Measurements from ENCODE around the gene MLEC. TPM values are rescaled to one million over a fixed set of nuclear protein-coding genes. Genes with fewer than 3 reads are reported as not detected.
A peak's percentile ranks its signal among the peaks of the same experiment; 100 is the strongest.

MLEC gene
- total RNA-seq, 2 experiments from 2014 or later = 79.2 to 79.4 TPM

GRCh38 chr12:120649442-120650232, 37.3 kb upstream of the MLEC start:
- no peak for ATAC-seq
- CTCF ChIA-PET = interaction anchor here (0.7 to 10.2 kb wide), 60 partner anchors 8 to 574 kb away, joined by 3 to 180 read pairs (median 4); partner anchors contain the start of genes ACADS, CABP1, MLEC and POP5
- peaks cover 7% of the 10 kb centered on the region for H3K4me1 Mint-ChIP-seq (ENCODE audit: low read depth)

GRCh38 chr12:120650233-120650690, 36.7 kb upstream of the MLEC start:
- ATAC-seq (no peak), DNase-seq (no peak)
- Mint-ChIP-seq H3K4me1 (ENCODE audit: low read depth) (peaks cover 7% of the 10 kb centered on the region), H3K4me3 (no peak overlapping the region), H3K27me3 (peaks cover 41% of the 10 kb centered on the region), H3K9me3 (no peaks in the 10 kb centered on the region), H3K27ac (no peak overlapping the region), H3K36me3 (ENCODE audit: low read depth) (no peaks in the 10 kb centered on the region)
- TF ChIP-seq CTCF (IDR thresholded peaks at IDR 0.05) = no peak
- intact Hi-C loops (cut with micrococcal nuclease) = no loop called here
- ChIA-PET POLR2A (interaction anchor here (0.6 to 1.0 kb wide), 3 partner anchors 10 to 60 kb away, joined by 3 read pairs; partner anchors contain the start of genes CABP1 and UNC119B), CTCF (interaction anchor here (1.0 to 10.2 kb wide), 21 partner anchors 9 to 323 kb away, joined by 3 to 180 read pairs (median 12); partner anchors contain the start of genes CABP1, MLEC and POP5)

More at GRCh38 chr12:120649442-120650232, 37.3 kb upstream of the MLEC start:
- intact Hi-C loops (cut with micrococcal nuclease) = loop anchor here (1.0 to 5.0 kb wide), 2 partner anchors 63 to 68 kb away; partner anchors contain the start of genes POP5 and UNC119B
- Mint-ChIP-seq H3K27me3 (peaks cover 48% of the 10 kb centered on the region), H3K4me3 (peak overlapping the region; percentile 46), H3K9me3 (no peaks in the 10 kb centered on the region), H3K36me3 (ENCODE audit: low read depth) (no peaks in the 10 kb centered on the region), H3K27ac (no peak overlapping the region)
- TF ChIP-seq CTCF (IDR thresholded peaks at IDR 0.05) = peak; percentile 57
- POLR2A ChIA-PET = interaction anchor here (0.6 to 1.0 kb wide), 3 partner anchors 9 to 61 kb away, joined by 3 read pairs; partner anchors contain the start of genes CABP1 and UNC119B
- DNase-seq = no peak

- Mint-ChIP-seq H3K4me3 (no peak overlapping the region), H3K27me3 (peaks cover 36% of the 10 kb centered on the region), H3K36me3 (ENCODE audit: low read depth) (no peaks in the 10 kb centered on the region), H3K27ac (no peak overlapping the region), H3K9me3 (no peaks in the 10 kb centered on the region), H3K4me1 (ENCODE audit: low read depth) (peaks cover 7% of the 10 kb centered on the region)
- ChIA-PET POLR2A (no interaction called here), CTCF (interaction anchor here (10.2 kb wide), 1 partner anchor 69 kb away, joined by 180 read pairs; the partner anchor contains the start of gene POP5)
- intact Hi-C loops (cut with micrococcal nuclease) = no loop called here
- TF ChIP-seq CTCF (IDR thresholded peaks at IDR 0.05) = no peak
- ATAC-seq (no peak), DNase-seq (no peak)
These were observed 35.1 kb upstream of the MLEC start for GRCh38 chr12:120651821-120652220.

GRCh38 chr12:120652656-120653435, 34.1 kb upstream of the MLEC start:
- Mint-ChIP-seq H3K27ac (no peak overlapping the region), H3K36me3 (ENCODE audit: low read depth) (no peaks in the 10 kb centered on the region), H3K27me3 (peaks cover 34% of the 10 kb centered on the region), H3K9me3 (no peaks in the 10 kb centered on the region), H3K4me1 (ENCODE audit: low read depth) (peaks cover 7% of the 10 kb centered on the region), H3K4me3 (no peak overlapping the region)
- intact Hi-C loops (cut with micrococcal nuclease) = no loop called here
- no peak for ATAC-seq
- DNase-seq = no peak
- no peak for TF ChIP-seq CTCF (IDR thresholded peaks at IDR 0.05)
- CTCF ChIA-PET = interaction anchor here (0.6 to 10.2 kb wide), 2 partner anchors 70 to 181 kb away, joined by 4 to 180 read pairs; partner anchors contain the start of gene POP5
- POLR2A ChIA-PET = no interaction called here

Data from activated CD8-positive, alpha-beta T cell treated with anti-CD3 and anti-CD28 coated beads for 36 hours (primary cell).